ENCODE measurements around the gene EPAS1.

The EPAS1 gene

GRCh38 chr2:46328291-46328690, 31.1 kb downstream of the EPAS1 start:
- no peaks in the 10 kb centered on the region for H3K36me3 Mint-ChIP-seq (ENCODE audit: low read depth)
- H3K27me3 Mint-ChIP-seq (ENCODE audit: low read depth): peaks cover 23% of the 10 kb centered on the region
- peaks cover 48% of the 10 kb centered on the region for H3K4me1 Mint-ChIP-seq
- H3K27ac Mint-ChIP-seq: peak overlapping the region; percentile 29 to 94 (median 84)
- H3K4me3 Mint-ChIP-seq: no peak overlapping the region
- TF ChIP-seq CTCF (IDR thresholded peaks at IDR 0.05; ENCODE audit: unreplicated experiment in 3 of 3): no peak
- no peaks in the 10 kb centered on the region for H3K9me3 Mint-ChIP-seq

GRCh38 chr2:46328829-46329228, 31.6 kb downstream of the EPAS1 start:
- no peak for TF ChIP-seq CTCF (IDR thresholded peaks at IDR 0.05; ENCODE audit: unreplicated experiment in 3 of 3)
- Mint-ChIP-seq H3K4me1 (peaks cover 53% of the 10 kb centered on the region), H3K36me3 (ENCODE audit: low read depth) (no peaks in the 10 kb centered on the region), H3K9me3 (no peaks in the 10 kb centered on the region), H3K4me3 (no peak overlapping the region), H3K27ac (peak overlapping the region; percentile 63 to 94 (median 84)), H3K27me3 (ENCODE audit: low read depth) (peaks cover 23% of the 10 kb centered on the region)

GRCh38 chr2:46329340-46329739, 32.1 kb downstream of the EPAS1 start:
- H3K4me1 Mint-ChIP-seq: peaks cover 57% of the 10 kb centered on the region
- no peaks in the 10 kb centered on the region for H3K9me3 Mint-ChIP-seq
- H3K4me3 Mint-ChIP-seq: no peak overlapping the region
- H3K27ac Mint-ChIP-seq: peak overlapping the region; percentile 84 to 94 (median 89)
- no peaks in the 10 kb centered on the region for H3K36me3 Mint-ChIP-seq (ENCODE audit: low read depth)
- H3K27me3 Mint-ChIP-seq (ENCODE audit: low read depth): peaks cover 23% of the 10 kb centered on the region
- TF ChIP-seq CTCF (IDR thresholded peaks at IDR 0.05; ENCODE audit: unreplicated experiment in 3 of 3): no peak

GRCh38 chr2:46329803-46330775, 32.9 kb downstream of the EPAS1 start:
- no peaks in the 10 kb centered on the region for H3K36me3 Mint-ChIP-seq (ENCODE audit: low read depth)
- TF ChIP-seq CTCF (IDR thresholded peaks at IDR 0.05; ENCODE audit: unreplicated experiment in 3 of 3): no peak
- H3K4me1 Mint-ChIP-seq: peaks cover 65% of the 10 kb centered on the region
- peak overlapping the region in 1 of 3 experiments; percentile 7 for H3K4me3 Mint-ChIP-seq
- no peaks in the 10 kb centered on the region for H3K9me3 Mint-ChIP-seq
- H3K27me3 Mint-ChIP-seq (ENCODE audit: low read depth): peaks cover 23% of the 10 kb centered on the region
- H3K27ac Mint-ChIP-seq: peak overlapping the region; percentile 84 to 94 (median 91)

- H3K4me1 Mint-ChIP-seq: peaks cover 76% of the 10 kb centered on the region
- H3K27ac Mint-ChIP-seq: peak overlapping the region; percentile 84 to 91 (median 89)
- no peak for TF ChIP-seq CTCF (IDR thresholded peaks at IDR 0.05; ENCODE audit: unreplicated experiment in 3 of 3)
- H3K36me3 Mint-ChIP-seq (ENCODE audit: low read depth): no peaks in the 10 kb centered on the region
- H3K9me3 Mint-ChIP-seq: no peaks in the 10 kb centered on the region
- peaks cover 20% of the 10 kb centered on the region for H3K27me3 Mint-ChIP-seq (ENCODE audit: low read depth)
- H3K4me3 Mint-ChIP-seq: no peak overlapping the region
Observed at GRCh38 chr2:46331109-46331766, 34.0 kb downstream of the EPAS1 start.
